Naive thymus-derived CD8-positive, alpha-beta T cell (primary cell): ENCODE measurements around the gene SRP9. TPM values are rescaled to one million over a fixed set of nuclear protein-coding genes. Genes with fewer than 3 reads are reported as not detected.
A peak's percentile ranks its signal among the peaks of the same experiment; 100 is the strongest.
"Not testable (repeated sequence)": the region's sequence is repeated elsewhere in the genome, so short reads cannot be mapped to it uniquely, and the experiment has no call there.

Experiments used
- ATAC-seq, 2 donors: fragments of 150-1000 bp; cut with Tn5 transposase in 1 of 2; sonication (Bioruptor Pico), chemical (Tn5 transposase) in 1 of 2; 1 replicate in 1 of 2; 2 replicates in 1 of 2; pipeline ENCODE4 v1.10.0; 2021; ENCODE audit warnings: mild to moderate bottlenecking in 2 of 2, moderate library complexity in 2 of 2
- POLR2A ChIA-PET: fragments of 350-600 bp; sonication (Branson Sonifier 250); formaldehyde crosslinking; loops from one replicate; lab custom pipeline; 2021; ENCODE audit warnings: antibody characterized with exemption; lab: Charles Lee
- DNase-seq, 10 donors: peaks; one replicate each; pipeline versions ENCODE4 v3.0.0 to v3.0.0-alpha.2; 2020 to 2022
- H3K27ac Mint-ChIP-seq, 10 donors: one replicate each; pipeline ENCODE4 v1.8.0; 2020 to 2022; ENCODE audit warnings: mild to moderate bottlenecking in 10 of 10, mixed read lengths in 10 of 10, moderate library complexity in 4 of 10, inconsistent platforms in 1 of 10
- H3K27me3 Mint-ChIP-seq, 5 donors: one replicate each; pipeline ENCODE4 v1.8.0; 2021 to 2022; ENCODE audit warnings: mixed read lengths in 5 of 5
- H3K36me3 Mint-ChIP-seq, 3 donors: one replicate each; pipeline ENCODE4 v1.8.0; 2020 to 2022; ENCODE audit warnings: mixed read lengths in 3 of 3, mild to moderate bottlenecking in 2 of 3, inconsistent platforms in 1 of 3
- H3K4me1 Mint-ChIP-seq, 4 donors: one replicate each; pipeline ENCODE4 v1.8.0; 2021 to 2022; ENCODE audit warnings: mixed read lengths in 4 of 4
- H3K4me3 Mint-ChIP-seq, 10 donors: one replicate each; pipeline ENCODE4 v1.8.0; 2020 to 2022; ENCODE audit warnings: mild to moderate bottlenecking in 10 of 10, mixed read lengths in 10 of 10, moderate library complexity in 6 of 10, inconsistent platforms in 1 of 10
- H3K9me3 Mint-ChIP-seq, 9 donors: one replicate each; pipeline ENCODE4 v1.8.0; 2020 to 2022; ENCODE audit warnings: mixed read lengths in 9 of 9, mild to moderate bottlenecking in 3 of 9, inconsistent platforms in 1 of 9, moderate library complexity in 1 of 9
- polyA plus RNA-seq, 3 donors: library from polyadenylated mRNA; unstranded; fragments of 300-500 nt; fragmentation: Illumina TruSeq; gene quantifications; one replicate each; pipeline ENCODE4 v1.2.3, GENCODE V29; 2021
- total RNA-seq, 8 experiments: library from RNA in 2 of 8; stranded (reverse) in 2 of 8; gene quantifications; one replicate each; pipeline ENCODE4 v1.2.3 and lab custom pipeline; 2021 to 2026

SRP9 gene
- total and polyA plus RNA-seq, 5 experiments from 2014 or later: 168 to 350 (median 273) TPM

- POLR2A ChIA-PET: no interaction called here
- Mint-ChIP-seq H3K9me3 (no peaks in the 10 kb centered on the region), H3K4me1 (peaks cover 0 to 2% (median 0%) of the 10 kb centered on the region in 4 donors), H3K27ac (no peak overlapping the region), H3K36me3 (peaks cover 0 to 2% (median 0%) of the 10 kb centered on the region in 3 donors), H3K27me3 (no peaks in the 10 kb centered on the region), H3K4me3 (no peak overlapping the region)
- ATAC-seq (no peak), DNase-seq (no peak)
Observed at GRCh38 chr1:225822655-225823403, 45.2 kb downstream of the SRP9 start.

- peaks cover 0 to 2% (median 0%) of the 10 kb centered on the region in 3 donors for H3K36me3 Mint-ChIP-seq
- no peak overlapping the region for H3K4me3 Mint-ChIP-seq
- no peaks in the 10 kb centered on the region for H3K27me3 Mint-ChIP-seq
- H3K4me1 Mint-ChIP-seq: peaks cover 0 to 2% (median 0%) of the 10 kb centered on the region in 4 donors
- H3K27ac Mint-ChIP-seq: no peak overlapping the region
- POLR2A ChIA-PET: no interaction called here
- H3K9me3 Mint-ChIP-seq: no peaks in the 10 kb centered on the region
- no peak for DNase-seq
- no peak for ATAC-seq
Observed at GRCh38 chr1:225823811-225824261, 46.2 kb downstream of the SRP9 start.

GRCh38 chr1:225824533-225824941, 46.9 kb downstream of the SRP9 start:
- Mint-ChIP-seq H3K9me3 (no peaks in the 10 kb centered on the region), H3K36me3 (peaks cover 0 to 2% (median 0%) of the 10 kb centered on the region in 3 donors), H3K27me3 (no peaks in the 10 kb centered on the region), H3K27ac (no peak overlapping the region), H3K4me1 (peaks cover 0 to 4% (median 0%) of the 10 kb centered on the region in 4 donors), H3K4me3 (no peak overlapping the region)
- POLR2A ChIA-PET: no interaction called here
- DNase-seq (no peak), ATAC-seq (no peak)

- no peak for ATAC-seq
- no peak overlapping the region for H3K4me3 Mint-ChIP-seq
- no peaks in the 10 kb centered on the region for H3K27me3 Mint-ChIP-seq
- DNase-seq: no peak
- POLR2A ChIA-PET: interaction anchor here (0.8 to 1.3 kb wide), 3 partner anchors 47 to 57 kb away, joined by 4 to 9 read pairs (median 7); partner anchors contain the start of genes SRP9 and TMEM63A
- H3K9me3 Mint-ChIP-seq: no peaks in the 10 kb centered on the region
- peaks cover 0 to 4% (median 0%) of the 10 kb centered on the region in 4 donors for H3K4me1 Mint-ChIP-seq
- peaks cover 0 to 2% (median 0%) of the 10 kb centered on the region in 3 donors for H3K36me3 Mint-ChIP-seq
- peak overlapping the region in 1 of 10 donors; percentile 39 for H3K27ac Mint-ChIP-seq
Observed at GRCh38 chr1:225825078-225825477, 47.5 kb downstream of the SRP9 start.

DNA sequence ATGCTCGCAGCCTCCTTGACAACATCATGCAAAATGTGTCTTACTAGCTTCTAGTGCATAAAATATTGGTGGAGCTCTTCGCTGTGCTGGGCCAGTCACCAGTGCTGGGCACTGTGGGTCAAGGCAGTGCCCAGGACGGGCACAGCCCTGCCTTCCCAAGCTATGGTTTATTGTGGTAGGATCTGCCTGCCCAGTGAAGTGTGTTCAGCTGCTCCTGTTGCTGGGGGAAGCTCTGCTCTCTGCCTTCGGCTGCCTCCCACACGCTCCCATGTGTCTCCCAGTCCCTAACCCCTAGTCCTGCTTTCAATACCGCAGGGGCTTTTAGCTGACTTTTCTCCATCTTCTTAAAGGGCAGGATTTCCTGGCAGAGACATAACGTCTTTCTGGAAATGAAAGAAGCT, 48.0 kb downstream of the SRP9 start:
- ATAC-seq (no peak), DNase-seq (no peak)
- no peaks in the 10 kb centered on the region for H3K27me3 Mint-ChIP-seq
- POLR2A ChIA-PET: interaction anchor here (0.5 to 1.3 kb wide), 5 partner anchors 9 to 57 kb away, joined by 4 to 9 read pairs (median 7); partner anchors contain the start of genes SRP9 and TMEM63A
- H3K36me3 Mint-ChIP-seq: peaks cover 0 to 2% (median 0%) of the 10 kb centered on the region in 3 donors
- no peaks in the 10 kb centered on the region for H3K9me3 Mint-ChIP-seq
- peaks cover 0 to 4% (median 0%) of the 10 kb centered on the region in 4 donors for H3K4me1 Mint-ChIP-seq
- no peak overlapping the region for H3K4me3 Mint-ChIP-seq
- peak overlapping the region in 1 of 10 donors; percentile 60 for H3K27ac Mint-ChIP-seq

DNA sequence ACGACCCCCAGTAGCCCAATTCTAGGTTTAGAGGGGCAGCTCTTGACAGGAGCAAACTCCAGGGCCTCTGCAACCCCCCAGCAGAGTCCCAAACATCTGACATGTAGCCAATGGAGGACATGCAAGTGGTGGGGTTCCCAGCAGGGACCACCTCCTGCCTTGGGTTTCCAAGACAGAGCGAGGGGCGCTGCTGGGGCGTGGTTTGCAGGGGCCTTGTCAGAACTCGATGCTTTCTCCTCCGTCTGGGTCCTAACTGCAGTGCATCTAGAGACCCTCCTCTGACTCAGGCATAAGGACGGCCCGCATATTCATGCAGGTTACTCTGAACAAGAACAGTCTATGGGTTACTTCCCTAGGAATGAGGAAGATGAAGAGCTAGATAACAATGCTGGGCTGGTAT, 49.5 kb downstream of the SRP9 start:
- Mint-ChIP-seq H3K27me3 (no peaks in the 10 kb centered on the region), H3K4me1 (peaks cover 0 to 4% (median 0%) of the 10 kb centered on the region in 4 donors), H3K9me3 (no peaks in the 10 kb centered on the region), H3K4me3 (no peak overlapping the region), H3K36me3 (peaks cover 0 to 3% (median under 1%) of the 10 kb centered on the region in 3 donors), H3K27ac (peak overlapping the region in 1 of 10 donors; percentile 60)
- POLR2A ChIA-PET: interaction anchor here (0.6 to 0.8 kb wide), 2 partner anchors 78 to 270 kb away, joined by 5 to 7 read pairs; no protein-coding TSS in a partner anchor
- DNase-seq (no peak), ATAC-seq (no peak)

- H3K4me1 Mint-ChIP-seq: peaks cover 0 to 4% (median 0%) of the 10 kb centered on the region in 4 donors
- no peaks in the 10 kb centered on the region for H3K9me3 Mint-ChIP-seq
- H3K36me3 Mint-ChIP-seq: peaks cover 0 to 3% (median 0%) of the 10 kb centered on the region in 3 donors
- H3K27me3 Mint-ChIP-seq: no peaks in the 10 kb centered on the region
- DNase-seq (no peak), ATAC-seq (no peak)
- POLR2A ChIA-PET: no interaction called here
- H3K27ac Mint-ChIP-seq: no peak overlapping the region
- H3K4me3 Mint-ChIP-seq: no peak overlapping the region
Observed at GRCh38 chr1:225828706-225829345, 51.2 kb downstream of the SRP9 start.

DNA sequence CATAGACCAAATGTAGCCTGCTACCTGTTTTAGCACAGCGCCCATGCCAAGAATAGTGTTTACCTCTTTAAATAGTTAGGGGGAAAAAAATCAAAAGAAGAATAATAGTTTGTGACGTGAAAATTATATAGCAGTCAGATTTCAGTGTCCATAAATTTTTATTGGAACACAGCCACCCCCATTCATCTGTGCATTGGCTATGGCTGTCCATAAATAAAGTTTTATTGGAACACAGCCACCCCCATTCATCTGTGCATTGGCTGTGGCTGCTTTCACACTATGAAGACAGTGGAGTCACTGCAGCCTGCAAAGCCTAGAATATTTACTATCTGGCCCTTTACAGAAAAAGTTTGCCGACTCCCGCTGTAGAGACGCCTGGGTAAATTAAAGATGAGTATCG, 53.2 kb downstream of the SRP9 start:
- no peak for DNase-seq
- H3K27ac Mint-ChIP-seq: peak overlapping the region in 1 of 10 donors; percentile 15
- POLR2A ChIA-PET: interaction anchor here (1.0 kb wide), 1 partner anchor 9 kb away, joined by 4 read pairs; no protein-coding TSS in a partner anchor
- no peaks in the 10 kb centered on the region for H3K9me3 Mint-ChIP-seq
- H3K4me1 Mint-ChIP-seq: peaks cover 0 to 6% (median 1%) of the 10 kb centered on the region in 4 donors
- ATAC-seq: no peak
- peaks cover 0 to 3% (median 0%) of the 10 kb centered on the region in 3 donors for H3K36me3 Mint-ChIP-seq
- no peaks in the 10 kb centered on the region for H3K27me3 Mint-ChIP-seq
- no peak overlapping the region for H3K4me3 Mint-ChIP-seq

DNA sequence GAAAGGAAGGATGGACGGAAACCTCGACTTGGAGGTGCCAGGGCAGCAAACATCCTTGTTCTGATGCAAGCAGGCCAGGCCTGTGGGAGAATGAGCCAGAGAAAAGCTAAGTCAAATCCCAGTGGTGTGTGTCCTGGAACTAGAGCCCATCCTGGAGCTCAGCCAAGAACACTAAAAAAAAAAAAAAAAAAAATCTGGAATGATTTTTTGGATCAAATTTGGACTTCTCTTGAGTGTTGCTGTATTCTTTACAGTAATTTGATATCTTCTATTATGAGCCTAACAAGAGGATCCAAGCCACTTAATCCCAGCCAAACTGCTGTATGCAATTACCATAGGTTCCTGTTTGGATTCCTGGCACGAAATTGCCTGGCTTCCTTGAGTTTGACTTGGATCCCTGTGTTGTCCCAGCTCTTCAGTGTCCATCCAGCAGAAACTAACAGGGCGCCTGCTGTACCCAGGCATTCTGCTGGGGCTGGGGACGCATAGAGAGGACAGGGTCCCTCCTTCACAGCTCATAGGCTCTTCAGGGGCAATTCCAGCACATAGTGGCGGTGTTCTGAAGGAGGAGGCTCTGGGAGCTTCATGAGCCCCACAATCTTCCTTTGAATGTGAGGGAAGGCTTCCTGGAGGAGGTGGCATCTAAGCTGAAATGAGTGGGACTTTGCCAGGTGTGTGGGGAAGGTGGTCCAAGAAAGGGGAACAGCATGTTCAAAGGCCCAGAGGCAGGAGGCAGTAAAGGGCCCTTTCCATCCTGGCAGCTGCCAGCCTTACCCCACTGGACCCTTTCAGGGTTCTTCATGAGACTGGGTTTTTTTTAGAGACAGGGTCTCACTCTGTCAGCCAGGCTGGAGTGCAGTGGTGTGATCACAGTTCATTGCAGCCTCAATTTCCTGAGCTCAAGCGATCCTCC, 57.0 kb downstream of the SRP9 start:
- Mint-ChIP-seq H3K36me3 (peaks cover 0 to 8% (median 0%) of the 10 kb centered on the region in 3 donors), H3K4me1 (peaks cover 3 to 24% (median 4%) of the 10 kb centered on the region in 4 donors), H3K27ac (peak overlapping the region in 2 of 10 donors; percentile 22 to 70), H3K27me3 (no peaks in the 10 kb centered on the region), H3K4me3 (no peak overlapping the region), H3K9me3 (no peaks in the 10 kb centered on the region)
- POLR2A ChIA-PET: interaction anchor here (0.6 to 1.8 kb wide), 12 partner anchors 9 to 325 kb away, joined by 3 to 9 read pairs (median 4); partner anchors contain the start of genes EPHX1, SRP9 and TMEM63A
- DNase-seq: peak in 1 of 10 donors; percentile 15
- ATAC-seq: no peak

DNA sequence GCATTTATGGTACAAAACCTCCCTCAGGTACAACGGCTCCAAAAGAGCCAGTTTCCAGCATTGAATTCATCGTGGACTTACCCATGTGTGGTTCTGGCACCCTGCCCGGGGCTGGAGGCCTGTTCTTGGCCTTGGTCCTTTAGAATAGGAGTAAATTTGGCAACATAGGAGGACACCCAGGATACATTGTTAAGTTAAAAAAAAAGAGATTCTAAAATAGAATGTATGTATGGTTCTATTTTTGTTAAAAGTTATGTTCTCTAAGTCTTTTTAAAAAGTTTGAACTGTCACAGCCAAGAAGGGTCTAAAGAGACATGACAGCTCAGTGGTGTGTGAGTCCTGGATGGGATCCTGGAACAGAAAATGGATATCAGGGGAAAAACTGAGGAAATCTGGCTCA, 58.2 kb downstream of the SRP9 start:
- H3K27ac Mint-ChIP-seq: peak overlapping the region in 7 of 10 donors; percentile 9 to 70 (median 56)

DNA sequence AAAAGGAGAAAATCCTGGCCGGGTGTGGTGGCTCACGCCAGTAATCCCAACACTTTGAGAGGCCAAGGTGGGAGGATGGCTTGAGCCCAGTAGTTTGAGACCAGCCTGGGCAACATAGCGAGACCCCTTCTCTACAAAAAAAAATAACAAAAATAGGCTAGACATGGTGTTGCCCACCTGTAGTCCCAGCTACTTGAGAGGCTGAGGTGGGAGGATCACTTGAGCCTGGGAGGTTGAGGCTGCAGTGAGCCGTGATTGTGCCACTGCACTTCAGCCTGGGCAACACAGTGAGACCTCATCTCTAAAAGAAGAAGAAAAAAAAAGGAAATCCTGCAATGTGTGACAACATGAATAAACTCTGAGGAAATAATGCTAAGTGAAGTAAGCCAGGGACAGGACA, 58.7 kb downstream of the SRP9 start:
- H3K27me3 Mint-ChIP-seq, H3K4me3 Mint-ChIP-seq, H3K9me3 Mint-ChIP-seq, POLR2A ChIA-PET, ATAC-seq, H3K36me3 Mint-ChIP-seq: not testable (repeated sequence)
- Mint-ChIP-seq H3K4me1 (peaks cover 10 to 38% (median 16%) of the 10 kb centered on the region in 4 donors), H3K27ac (peak overlapping the region in 4 of 10 donors; percentile 59 to 80 (median 64))
- DNase-seq: peak in 1 of 10 donors; percentile 18

More for the DNA sequence above, 58.2 kb downstream of the SRP9 start:
- peaks cover 9 to 34% (median 13%) of the 10 kb centered on the region in 4 donors for H3K4me1 Mint-ChIP-seq
- POLR2A ChIA-PET: interaction anchor here (0.8 to 1.5 kb wide), 2 partner anchors 12 to 73 kb away, joined by 3 to 4 read pairs; no protein-coding TSS in a partner anchor
- H3K36me3 Mint-ChIP-seq: peaks cover 0 to 9% (median 0%) of the 10 kb centered on the region in 3 donors
- ATAC-seq: no peak
- no peaks in the 10 kb centered on the region for H3K27me3 Mint-ChIP-seq
- peak in 1 of 10 donors; percentile 19 for DNase-seq
- H3K9me3 Mint-ChIP-seq: no peaks in the 10 kb centered on the region
- H3K4me3 Mint-ChIP-seq: no peak overlapping the region
